Liver (tissue), 9 donors: ENCODE results near the gene TTC21B. TPM values are rescaled to one million over a fixed set of nuclear protein-coding genes. Genes with fewer than 3 reads are reported as not detected.

Experiments used
- DNase-seq: peaks from one replicate; pipeline ENCODE4 v3.0.0-alpha.2; 2017; ENCODE audit warnings: low spot score
- H3K27ac ChIP-seq, 2 donors: one replicate each; pipeline ENCODE4 v1.7.0; 2013; ENCODE audit warnings: inconsistent platforms in 2 of 2, low read length in 2 of 2, control low read depth in 1 of 2, low read depth in 1 of 2, mild to moderate bottlenecking in 1 of 2
- H3K27me3 ChIP-seq, 4 donors: one replicate each; pipeline versions ENCODE4 v1.6.1 to v1.7.0; 2013; ENCODE audit warnings: low read length in 3 of 4, inconsistent platforms in 1 of 4, mild to moderate bottlenecking in 1 of 4, moderate library complexity in 1 of 4; ENCODE audit not compliant: control insufficient read depth in 4 of 4, insufficient read depth in 4 of 4
- H3K36me3 ChIP-seq, 4 donors: one replicate each; pipeline versions ENCODE4 v1.6.1 to v1.7.0; 2013; ENCODE audit warnings: low read length in 3 of 4, mild to moderate bottlenecking in 3 of 4, low read depth in 1 of 4, moderate library complexity in 1 of 4; ENCODE audit not compliant: control insufficient read depth in 4 of 4, insufficient read depth in 3 of 4
- H3K4me1 ChIP-seq, 4 donors: one replicate each; pipeline versions ENCODE4 v1.6.1 to v1.7.0; 2013; ENCODE audit warnings: low read length in 3 of 4, mild to moderate bottlenecking in 3 of 4, moderate library complexity in 1 of 4; ENCODE audit not compliant: control insufficient read depth in 4 of 4, insufficient read depth in 4 of 4
- H3K4me3 ChIP-seq, 3 donors: one replicate each; pipeline versions ENCODE4 v1.6.1 to v1.7.0; 2013; ENCODE audit warnings: low read length in 3 of 3, control low read depth in 1 of 3, low read depth in 1 of 3, mild to moderate bottlenecking in 1 of 3
- H3K9ac ChIP-seq, 2 donors: one replicate each; pipeline ENCODE4 v1.7.0; 2013; ENCODE audit warnings: low read length in 2 of 2, mild to moderate bottlenecking in 2 of 2, moderate library complexity in 2 of 2, control low read depth in 1 of 2, low read depth in 1 of 2
- H3K9me3 ChIP-seq, 4 donors: one replicate each; pipeline versions ENCODE4 v1.6.1 to v1.7.0; 2013; ENCODE audit warnings: low read length in 3 of 4; ENCODE audit not compliant: control insufficient read depth in 4 of 4
- EGR1 ChIP-seq, 2 donors: IDR thresholded peaks; 2 replicates each; pipeline ENCODE4 v1.6.1; 2016 to 2018; ENCODE audit warnings: antibody characterized with exemption in 2 of 2, low read depth in 2 of 2
- GABPA ChIP-seq, 2 donors: IDR thresholded peaks in 1 of 2; conservative IDR thresholded peaks in 1 of 2; 2 replicates each; pipeline ENCODE4 v1.6.1; 2016; ENCODE audit warnings: antibody characterized with exemption in 2 of 2, mild to moderate bottlenecking in 1 of 2, moderate library complexity in 1 of 2
- HNF4A ChIP-seq, 2 donors: conservative IDR thresholded peaks; 2 replicates each; pipeline ENCODE4 v1.6.1; 2016; ENCODE audit warnings: antibody characterized with exemption in 2 of 2, mild to moderate bottlenecking in 2 of 2
- HNF4G ChIP-seq: IDR thresholded peaks from 2 replicates; pipeline ENCODE4 v1.6.1; 2016; ENCODE audit warnings: antibody characterized with exemption
- NR2F2 ChIP-seq: IDR thresholded peaks from 2 replicates; pipeline ENCODE4 v1.6.1; 2016; ENCODE audit warnings: antibody characterized with exemption
- RAD21 ChIP-seq, 2 donors: IDR thresholded peaks; 2 replicates each; pipeline ENCODE4 v1.6.1; 2016; ENCODE audit warnings: antibody characterized with exemption in 2 of 2, mild to moderate bottlenecking in 2 of 2
- REST ChIP-seq: IDR thresholded peaks from 2 replicates; pipeline ENCODE4 v1.6.1; 2016; ENCODE audit warnings: antibody characterized with exemption, mild to moderate bottlenecking
- RXRA ChIP-seq, 2 donors: IDR thresholded peaks; 2 replicates each; pipeline ENCODE4 v1.6.1; 2017 to 2018; ENCODE audit warnings: antibody characterized with exemption in 2 of 2, mild to moderate bottlenecking in 1 of 2
- SP1 ChIP-seq: IDR thresholded peaks from 2 replicates; pipeline ENCODE4 v1.6.1; 2018; ENCODE audit warnings: antibody characterized with exemption, mild to moderate bottlenecking
- TAF1 ChIP-seq: conservative IDR thresholded peaks from 2 replicates; pipeline ENCODE4 v1.6.1; 2016; ENCODE audit warnings: antibody characterized with exemption, mild to moderate bottlenecking
- ZBTB33 ChIP-seq: IDR thresholded peaks from 2 replicates; pipeline ENCODE4 v1.6.1; 2016; ENCODE audit warnings: antibody characterized with exemption
- WGBS: extraction: QIAGEN DNeasy Blood & Tissue Kit; methylation state at CpG from one replicate; pipeline ENCODE4 v1.1.7; 2013; 5-methylcytosine and 5-hydroxymethylcytosine counted together
- polyA plus RNA-seq, 2 donors: library from polyadenylated mRNA; stranded (reverse) in 1 of 2; unstranded in 1 of 2; fragments of 200-250 nt in 1 of 2; fragments of >200 nt in 1 of 2; fragmentation: Nextera tagmentation in 1 of 2; extraction: Ambion mirVana in 1 of 2; gene quantifications; one replicate each; pipeline versions ENCODE4 v1.2.1 to v1.2.3, GENCODE V29; 2013 to 2015
- total RNA-seq, 2 donors: library from RNA; depleted of rRNA; stranded (reverse); fragments of >200 nt; gene quantifications; one replicate each; pipeline ENCODE4 v1.2.3, GENCODE V29; 2014
- TF ChIP-seq, protein P1 (sequence below): IDR thresholded peaks from 2 replicates; pipeline ENCODE4 v1.6.1; 2016; ENCODE audit warnings: antibody characterized with exemption
- TF ChIP-seq, protein P2 (sequence below): fragments of 150-350 bp; IDR thresholded peaks from 2 replicates; pipeline ENCODE4 v1.5.1; 2017; ENCODE audit warnings: improper control_type of control experiment, low read depth, low read length; ENCODE audit not compliant: missing input control
- donor health status: healthy.
- donor health status: healthy.
- donor health status: healthy.
- donor health status: healthy.
- donor health status: healthy.

Gene TTC21B
- total and polyA plus RNA-seq, 4 donors: 2.0 to 25.3 (median 12.7) TPM

GRCh38 chr2:165898381-165898780 lies 55.2 kb downstream of the TTC21B start:
- no peak overlapping the region for H3K27ac ChIP-seq
- WGBS: 89% methylated on average over 4 of the region's 4 CpGs
- no peak for DNase-seq

GRCh38 chr2:165897726-165898125 lies 55.9 kb downstream of the TTC21B start:
- peaks cover 0 to 3% (median under 1%) of the 10 kb centered on the region in 4 donors for H3K4me1 ChIP-seq
- no peak overlapping the region for H3K9ac ChIP-seq
- WGBS: 82% methylated on average over 5 of the region's 5 CpGs
- peaks cover 0 to 48% (median 31%) of the 10 kb centered on the region in 4 donors for H3K36me3 ChIP-seq
- no peaks in the 10 kb centered on the region for H3K9me3 ChIP-seq
- H3K4me3 ChIP-seq: no peak overlapping the region
- H3K27ac ChIP-seq: no peak overlapping the region
- TF ChIP-seq HNF4A (conservative IDR thresholded peaks at IDR 0.05): no peak
- no peak for TF ChIP-seq NR2F2
- no peak for TF ChIP-seq REST
- no peaks in the 10 kb centered on the region for H3K27me3 ChIP-seq
- no peak for DNase-seq

More at GRCh38 chr2:165898381-165898780, 55.2 kb downstream of the TTC21B start:
- H3K36me3 ChIP-seq: peaks cover 0 to 48% (median 31%) of the 10 kb centered on the region in 4 donors
- H3K4me3 ChIP-seq: no peak overlapping the region
- no peaks in the 10 kb centered on the region for H3K9me3 ChIP-seq
- H3K27me3 ChIP-seq: no peaks in the 10 kb centered on the region
- no peak for TF ChIP-seq HNF4G
- no peak for TF ChIP-seq RXRA (IDR thresholded peaks at IDR 0.05)
- TF ChIP-seq EGR1 (IDR thresholded peaks at IDR 0.05; ENCODE audit: low read depth in 2 of 2): no peak
- no peak for TF ChIP-seq TAF1
- no peak for TF ChIP-seq SP1
- TF ChIP-seq GABPA (IDR thresholded peaks at IDR 0.05 in 1 of 2, conservative IDR thresholded peaks at IDR 0.05 in 1 of 2): no peak
- TF ChIP-seq, protein P1, sequence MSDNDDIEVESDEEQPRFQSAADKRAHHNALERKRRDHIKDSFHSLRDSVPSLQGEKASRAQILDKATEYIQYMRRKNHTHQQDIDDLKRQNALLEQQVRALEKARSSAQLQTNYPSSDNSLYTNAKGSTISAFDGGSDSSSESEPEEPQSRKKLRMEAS: no peak
- TF ChIP-seq, protein P2, sequence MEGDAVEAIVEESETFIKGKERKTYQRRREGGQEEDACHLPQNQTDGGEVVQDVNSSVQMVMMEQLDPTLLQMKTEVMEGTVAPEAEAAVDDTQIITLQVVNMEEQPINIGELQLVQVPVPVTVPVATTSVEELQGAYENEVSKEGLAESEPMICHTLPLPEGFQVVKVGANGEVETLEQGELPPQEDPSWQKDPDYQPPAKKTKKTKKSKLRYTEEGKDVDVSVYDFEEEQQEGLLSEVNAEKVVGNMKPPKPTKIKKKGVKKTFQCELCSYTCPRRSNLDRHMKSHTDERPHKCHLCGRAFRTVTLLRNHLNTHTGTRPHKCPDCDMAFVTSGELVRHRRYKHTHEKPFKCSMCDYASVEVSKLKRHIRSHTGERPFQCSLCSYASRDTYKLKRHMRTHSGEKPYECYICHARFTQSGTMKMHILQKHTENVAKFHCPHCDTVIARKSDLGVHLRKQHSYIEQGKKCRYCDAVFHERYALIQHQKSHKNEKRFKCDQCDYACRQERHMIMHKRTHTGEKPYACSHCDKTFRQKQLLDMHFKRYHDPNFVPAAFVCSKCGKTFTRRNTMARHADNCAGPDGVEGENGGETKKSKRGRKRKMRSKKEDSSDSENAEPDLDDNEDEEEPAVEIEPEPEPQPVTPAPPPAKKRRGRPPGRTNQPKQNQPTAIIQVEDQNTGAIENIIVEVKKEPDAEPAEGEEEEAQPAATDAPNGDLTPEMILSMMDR: no peak
- TF ChIP-seq HNF4A (conservative IDR thresholded peaks at IDR 0.05): no peak
- H3K4me1 ChIP-seq: peaks cover 0 to 4% (median 3%) of the 10 kb centered on the region in 4 donors
- no peak overlapping the region for H3K9ac ChIP-seq

- H3K27ac ChIP-seq: no peak overlapping the region
Observed at GRCh38 chr2:165897074-165897473, 56.5 kb downstream of the TTC21B start.

More at GRCh38 chr2:165897074-165897473, 56.5 kb downstream of the TTC21B start:
- WGBS: 96% methylated on average over 5 of the region's 5 CpGs
- Histone ChIP-seq H3K9me3 (no peaks in the 10 kb centered on the region), H3K4me1 (no peaks in the 10 kb centered on the region), H3K36me3 (peaks cover 0 to 48% (median 31%) of the 10 kb centered on the region in 4 donors), H3K27me3 (no peaks in the 10 kb centered on the region), H3K9ac (no peak overlapping the region), H3K4me3 (no peak overlapping the region)
- no peak for DNase-seq
- TF ChIP-seq RXRA (IDR thresholded peaks at IDR 0.05) (no peak), ZBTB33 (no peak), NR2F2 (no peak), RAD21 (IDR thresholded peaks at IDR 0.05) (no peak), HNF4G (no peak)
- TF ChIP-seq, protein P2: no peak
